GM03348 (cell line): Measurements from ENCODE around the gene STARD13.
A peak's percentile ranks its signal among the peaks of the same experiment; 100 is the strongest.

Source experiments
- DNase-seq: peaks from one replicate; pipeline ENCODE4 v3.0.0; 2012; ENCODE audit warnings: low spot score

Gene STARD13

DNA sequence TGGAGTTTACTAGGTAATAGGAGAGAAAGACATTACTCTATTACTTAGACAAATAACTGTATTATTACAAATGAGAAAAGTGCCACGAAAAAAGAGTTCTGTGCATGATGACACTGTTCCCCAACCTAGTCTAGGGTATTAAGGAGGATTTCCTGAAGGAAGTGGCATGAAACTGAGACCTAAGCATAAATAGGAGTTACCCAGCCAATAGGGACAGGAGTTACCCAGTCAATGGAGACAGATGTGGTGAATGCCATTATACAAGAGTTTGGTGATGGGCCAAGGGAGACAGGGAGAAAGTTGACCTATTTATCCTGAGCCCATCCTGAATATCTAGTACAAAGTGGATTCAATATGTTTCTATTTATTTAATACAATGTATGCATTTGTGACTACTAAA, 203.9 kb downstream of the STARD13 start:
- DNase-seq, result no peak

DNA sequence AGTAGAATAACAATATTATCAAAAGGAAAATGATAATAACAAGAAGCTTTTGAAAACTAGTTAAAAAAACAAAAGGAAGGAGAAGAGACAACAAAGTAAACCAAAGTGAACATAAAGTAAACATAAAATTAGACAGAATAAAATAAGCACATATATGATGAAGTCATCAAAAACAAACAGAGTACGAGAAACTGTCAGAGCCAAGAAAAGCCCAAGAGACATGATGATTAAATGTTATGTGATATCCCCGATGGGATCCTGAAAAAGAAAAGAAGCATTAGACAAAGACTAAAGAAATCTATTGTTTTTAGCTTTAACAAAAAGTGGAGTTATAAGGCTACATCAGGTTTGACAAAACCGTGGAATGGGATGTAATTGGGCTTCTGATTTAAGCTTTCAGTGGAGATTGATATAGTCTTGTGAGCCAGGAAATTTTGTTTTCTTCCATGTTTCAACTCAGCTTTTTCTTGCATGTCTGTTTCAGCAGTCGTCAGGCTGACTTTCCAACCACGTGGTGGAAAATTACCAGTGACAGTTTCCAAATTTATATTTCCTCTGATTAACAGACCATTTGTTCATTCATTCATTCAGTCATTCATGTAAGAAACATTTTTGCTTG, 204.5 kb downstream of the STARD13 start:
- no peak for DNase-seq

DNA sequence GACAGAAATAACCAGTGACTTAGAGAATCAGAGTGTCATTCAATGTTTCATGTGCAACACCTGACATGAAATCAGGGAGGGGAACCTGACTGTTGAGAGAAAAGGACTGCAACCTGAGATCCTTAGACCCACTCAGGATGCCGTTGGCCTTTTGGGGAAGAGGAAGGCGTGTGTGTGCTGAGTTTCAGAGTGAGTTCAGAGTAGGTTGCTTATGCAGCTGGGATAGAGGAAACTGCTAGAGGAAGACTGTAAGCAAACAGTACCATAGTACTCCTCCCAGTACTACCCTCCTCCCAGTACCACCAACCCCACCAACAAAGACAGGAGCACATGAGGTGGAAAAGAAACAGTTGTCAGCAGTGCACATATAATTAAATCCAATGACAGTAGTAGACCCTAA, 205.6 kb downstream of the STARD13 start:
- DNase-seq, result no peak

- DNase-seq, result no peak
Measured at GRCh38 chr13:33078263-33078662, 207.3 kb downstream of the STARD13 start.

DNA sequence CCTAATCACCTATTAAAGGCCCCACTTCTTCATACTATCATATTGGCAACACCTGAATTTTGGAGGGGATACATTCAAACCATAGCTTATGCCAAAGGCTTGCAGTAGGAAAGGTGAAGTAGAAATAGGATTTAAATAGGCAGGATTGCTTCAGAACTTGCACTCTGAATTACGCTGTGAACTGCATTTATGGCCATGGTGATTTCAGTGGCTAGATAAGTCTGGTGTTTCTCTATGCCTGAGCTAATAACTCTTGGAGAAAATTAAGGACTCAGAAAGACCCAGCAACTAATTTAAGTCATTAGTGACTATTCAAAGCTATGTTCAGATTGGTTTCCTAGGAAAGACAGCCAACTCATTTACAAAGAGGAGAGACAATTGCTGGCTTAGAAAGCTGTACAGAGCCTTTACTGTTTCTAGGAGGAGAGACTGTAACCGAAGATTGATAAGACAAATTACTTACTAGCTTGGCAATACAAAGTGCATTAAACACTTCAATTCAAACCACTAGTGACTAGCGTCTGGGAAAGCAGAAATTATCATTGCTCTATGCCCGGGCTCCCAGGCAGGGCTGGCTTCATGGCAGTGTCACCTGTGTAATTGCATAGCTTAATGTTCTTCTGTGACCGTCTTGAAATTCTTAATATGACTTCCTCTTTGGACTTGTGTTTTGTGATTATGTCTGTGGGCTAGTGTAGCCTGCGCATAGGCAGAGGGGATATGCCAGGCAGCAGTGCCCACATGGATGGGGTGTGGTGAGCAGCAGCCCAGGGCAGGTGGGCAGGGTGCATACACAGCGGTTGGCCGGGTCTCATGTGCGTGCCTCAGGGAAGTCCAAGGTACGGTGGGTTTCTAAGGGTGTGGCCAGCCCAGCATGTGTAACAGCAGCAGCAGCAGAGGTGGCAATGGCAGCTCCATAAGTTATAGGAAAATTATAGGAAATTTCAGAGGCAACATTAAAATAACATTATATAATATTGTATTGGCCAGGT, 209.3 kb downstream of the STARD13 start:
- DNase-seq, result no peak

GRCh38 chr13:33073338-33073737, 212.2 kb downstream of the STARD13 start:
- no peak for DNase-seq

GRCh38 chr13:33072759-33073158, 212.8 kb downstream of the STARD13 start:
- DNase-seq, result no peak

DNA sequence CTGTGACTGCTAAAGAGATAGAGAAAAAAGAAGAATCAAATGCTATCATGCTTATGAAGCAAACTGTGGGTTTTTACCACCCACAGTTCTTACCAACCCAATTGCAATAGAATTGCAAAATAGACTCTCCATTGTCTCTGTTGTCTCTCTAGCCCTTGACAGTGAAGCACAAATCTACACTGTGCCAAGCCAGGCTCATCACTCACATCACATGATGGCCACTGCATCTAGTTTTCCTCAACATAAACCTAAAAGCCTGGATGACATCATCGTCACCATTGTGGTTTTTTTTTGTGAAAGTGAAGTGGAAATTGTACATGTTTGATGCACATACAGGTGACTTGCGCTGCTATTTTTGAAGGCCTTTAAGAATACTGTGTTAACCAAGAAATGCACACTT, 213.3 kb downstream of the STARD13 start:
- DNase-seq, result no peak

DNA sequence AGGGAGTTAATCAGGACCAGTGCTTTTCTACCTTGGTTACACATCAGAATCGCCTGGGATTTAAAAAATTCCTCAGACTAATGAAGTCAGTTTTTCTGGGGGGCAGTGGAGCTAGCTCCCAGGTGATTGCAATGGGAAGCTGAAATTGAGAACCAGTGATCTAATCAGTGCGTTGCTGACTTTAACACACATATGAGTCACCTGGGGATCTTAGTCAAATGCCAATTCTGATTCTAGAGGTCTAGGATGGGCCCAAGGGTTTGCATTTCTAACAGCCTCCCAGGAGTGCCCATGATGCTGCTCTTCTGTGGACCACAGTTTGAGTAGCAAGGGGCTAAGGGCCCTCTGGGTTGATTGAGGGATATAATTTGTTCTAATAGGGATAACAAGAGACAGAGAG, 214.8 kb downstream of the STARD13 start:
- DNase-seq, result no peak

- DNase-seq, result no peak
Measured at GRCh38 chr13:33069365-33069764, 216.2 kb downstream of the STARD13 start.

DNA sequence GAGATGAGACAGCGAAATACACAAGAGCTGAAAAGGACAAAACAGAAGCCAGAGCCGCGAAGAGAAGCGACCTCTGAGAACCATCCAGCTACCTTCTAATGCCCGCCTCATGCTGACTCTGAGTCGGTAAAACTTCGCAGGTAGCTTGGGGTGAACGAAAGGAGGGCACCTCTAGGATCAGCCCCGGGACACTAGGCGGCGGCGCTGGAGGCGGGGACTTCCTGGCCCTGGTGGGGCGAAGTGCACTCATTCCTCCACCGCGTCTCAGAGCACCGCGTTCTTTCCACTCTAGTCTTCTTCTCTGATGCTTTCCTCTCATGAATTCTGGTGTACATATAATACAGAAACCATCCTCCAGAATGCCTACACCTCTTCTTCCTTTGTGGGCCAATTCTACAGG, 219.2 kb downstream of the STARD13 start:
- no peak for DNase-seq

DNA sequence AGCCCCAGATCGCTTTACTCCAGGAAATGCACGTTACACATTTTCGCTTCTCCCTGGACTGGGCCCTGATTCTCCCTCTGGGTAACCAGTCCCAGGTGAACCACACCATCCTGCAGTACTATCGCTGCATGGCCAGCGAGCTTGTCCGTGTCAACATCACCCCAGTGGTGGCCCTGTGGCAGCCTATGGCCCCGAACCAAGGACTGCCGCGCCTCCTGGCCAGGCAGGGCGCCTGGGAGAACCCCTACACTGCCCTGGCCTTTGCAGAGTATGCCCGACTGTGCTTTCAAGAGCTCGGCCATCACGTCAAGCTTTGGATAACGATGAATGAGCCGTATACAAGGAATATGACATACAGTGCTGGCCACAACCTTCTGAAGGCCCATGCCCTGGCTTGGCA, 224.7 kb downstream of the STARD13 start:
- DNase-seq, result no peak

- no peak for DNase-seq
Measured at GRCh38 chr13:33058776-33059327, 226.7 kb downstream of the STARD13 start.

- DNase-seq, result peak; percentile 53
Measured at GRCh38 chr13:33057019-33057780, 228.4 kb downstream of the STARD13 start.

DNA sequence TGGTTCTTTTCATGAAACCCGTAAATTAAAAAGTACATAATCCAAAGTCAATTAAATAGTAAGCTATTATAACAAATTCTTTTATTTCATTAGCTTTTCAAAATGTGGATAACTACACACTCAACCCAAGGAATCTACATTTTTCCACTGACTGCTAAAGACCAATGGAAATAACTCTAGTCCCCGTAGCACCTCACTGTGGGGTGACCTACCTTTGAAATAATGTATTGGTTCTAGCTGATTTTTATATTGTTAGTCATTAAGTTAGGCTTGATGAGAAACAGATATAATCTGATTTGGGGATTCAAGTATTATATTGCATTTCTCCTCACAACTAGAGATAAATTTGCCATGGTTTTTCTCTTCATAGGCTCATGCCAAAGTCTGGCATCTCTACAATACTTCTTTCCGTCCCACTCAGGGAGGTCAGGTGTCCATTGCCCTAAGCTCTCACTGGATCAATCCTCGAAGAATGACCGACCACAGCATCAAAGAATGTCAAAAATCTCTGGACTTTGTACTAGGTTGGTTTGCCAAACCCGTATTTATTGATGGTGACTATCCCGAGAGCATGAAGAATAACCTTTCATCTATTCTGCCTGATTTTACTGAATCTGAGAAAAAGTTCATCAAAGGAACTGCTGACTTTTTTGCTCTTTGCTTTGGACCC, 232.0 kb downstream of the STARD13 start:
- peak; percentile 22 for DNase-seq
